SW 1271 (cell line): Measurements from ENCODE around the gene GRPEL1.

Source experiments
- DNase-seq, 2 experiments: peaks; one replicate each; lab custom pipeline; 2025; lab: John Stamatoyannopoulos, UW

GRPEL1 gene

GRCh38 chr4:7023901-7024300 lies 44.0 kb downstream of the GRPEL1 start:
- no peak for DNase-seq

- no peak for DNase-seq
Observed at GRCh38 chr4:7023486-7023885, 44.4 kb downstream of the GRPEL1 start.

GRCh38 chr4:7021930-7022664 lies 45.8 kb downstream of the GRPEL1 start:
- peak; percentile 86 to 97 for DNase-seq

- DNase-seq = no peak
Observed at GRCh38 chr4:7021355-7021754, 46.5 kb downstream of the GRPEL1 start.

GRCh38 chr4:7020856-7021255 lies 47.0 kb downstream of the GRPEL1 start:
- DNase-seq = no peak

- DNase-seq = peak in 1 of 2 experiments; percentile 25
Observed at GRCh38 chr4:7020290-7020689, 47.6 kb downstream of the GRPEL1 start.

GRCh38 chr4:7019367-7019766 lies 48.5 kb downstream of the GRPEL1 start:
- DNase-seq = no peak

GRCh38 chr4:7018281-7018680 lies 49.6 kb downstream of the GRPEL1 start:
- no peak for DNase-seq

- no peak for DNase-seq
Observed at GRCh38 chr4:7017446-7018048, 50.3 kb downstream of the GRPEL1 start.

GRCh38 chr4:7016512-7016911 lies 51.4 kb downstream of the GRPEL1 start:
- DNase-seq = no peak

- no peak for DNase-seq
Observed at GRCh38 chr4:7016086-7016485, 51.8 kb downstream of the GRPEL1 start.

GRCh38 chr4:7015383-7016035 lies 52.4 kb downstream of the GRPEL1 start:
- DNase-seq = no peak

- DNase-seq = no peak
Observed at GRCh38 chr4:7014815-7015214, 53.0 kb downstream of the GRPEL1 start.

- DNase-seq = no peak
Observed at GRCh38 chr4:7013175-7013574, 54.7 kb downstream of the GRPEL1 start.

GRCh38 chr4:7009564-7009963 lies 58.3 kb downstream of the GRPEL1 start:
- DNase-seq = no peak
